GM19025 (cell line): ENCODE measurements around the gene TXNDC12.
A peak's percentile ranks its signal among the peaks of the same experiment; 100 is the strongest.

Experiments used
- ATAC-seq: cut with Tn5 transposase; IDR thresholded peaks from one replicate; pipeline ENCODE4 v1.9.1; 2021; ENCODE audit warnings: mild to moderate bottlenecking, low read depth, moderate library complexity; ENCODE audit not compliant: unreplicated experiment

The TXNDC12 gene

GRCh38 chr1:52002038-52002917 is 52.7 kb downstream of the TXNDC12 start:
- peak; percentile 79 for ATAC-seq

GRCh38 chr1:51998701-51999100 is 56.3 kb downstream of the TXNDC12 start:
- ATAC-seq, result no peak

- ATAC-seq, result no peak
Measured at GRCh38 chr1:51997974-51998382, 57.0 kb downstream of the TXNDC12 start.

GRCh38 chr1:51990478-51990965 is 64.5 kb downstream of the TXNDC12 start, which contains the start of gene RAB3B:
Gene RAB3B (minus strand): TSS chr1:51990700. CDS start chr1:51977117, 13,583 bp downstream.
- ATAC-seq, result peak; percentile 67

- no peak for ATAC-seq
Measured at GRCh38 chr1:51989582-51990477, 65.2 kb downstream of the TXNDC12 start.

GRCh38 chr1:51988254-51988653 is 66.7 kb downstream of the TXNDC12 start:
- no peak for ATAC-seq

GRCh38 chr1:51986718-51987117 is 68.3 kb downstream of the TXNDC12 start:
- ATAC-seq, result no peak

GRCh38 chr1:51982161-51982560 is 72.8 kb downstream of the TXNDC12 start:
- no peak for ATAC-seq

GRCh38 chr1:51981555-51981954 is 73.4 kb downstream of the TXNDC12 start:
- no peak for ATAC-seq

GRCh38 chr1:51978099-51978498 is 76.9 kb downstream of the TXNDC12 start:
- ATAC-seq, result no peak

- no peak for ATAC-seq
Measured at GRCh38 chr1:51976846-51977602, 78.0 kb downstream of the TXNDC12 start.

GRCh38 chr1:51973587-51974474 is 81.2 kb downstream of the TXNDC12 start:
- ATAC-seq, result no peak
